HG03097 (cell line): ENCODE data around the gene MRPS7.
A peak's percentile ranks its signal among the peaks of the same experiment; 100 is the strongest.
"Not testable (repeated sequence)": the region's sequence is repeated elsewhere in the genome, so short reads cannot be mapped to it uniquely, and the experiment has no call there.

Experiments used
- ATAC-seq: cut with Tn5 transposase; IDR thresholded peaks from one replicate; pipeline ENCODE4 v1.9.1; 2021; ENCODE audit not compliant: unreplicated experiment, low FRiP score

MRPS7 gene

DNA sequence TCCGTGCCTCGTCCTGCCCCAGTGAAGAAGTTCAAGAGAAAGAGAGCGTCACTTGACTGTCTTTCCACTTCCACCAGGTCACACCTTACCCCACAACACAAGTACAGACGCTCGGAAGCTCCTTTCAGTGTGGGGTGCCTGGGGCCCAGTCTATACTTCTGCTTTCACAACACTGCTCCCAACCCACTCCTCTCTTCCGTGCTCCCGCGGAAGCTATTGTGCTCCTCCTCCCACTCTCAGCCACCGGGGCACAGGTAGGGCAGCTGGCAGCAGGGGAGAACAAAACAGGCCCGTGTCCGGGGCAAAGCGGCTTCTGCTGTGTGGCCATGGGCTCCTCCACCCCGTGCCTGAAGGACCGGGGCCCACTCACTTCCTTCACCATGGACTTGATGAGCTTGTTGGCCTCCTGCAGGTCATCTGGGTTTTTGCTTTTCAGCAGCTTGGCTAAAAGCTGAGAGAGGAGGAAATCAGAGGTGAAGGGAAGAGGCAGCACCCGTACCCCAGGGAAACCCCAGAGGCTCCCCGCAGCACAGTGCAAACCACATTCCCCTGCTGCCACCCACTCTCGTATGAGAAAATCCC lies 19.1 kb upstream of the MRPS7 start:
- no peak for ATAC-seq

DNA sequence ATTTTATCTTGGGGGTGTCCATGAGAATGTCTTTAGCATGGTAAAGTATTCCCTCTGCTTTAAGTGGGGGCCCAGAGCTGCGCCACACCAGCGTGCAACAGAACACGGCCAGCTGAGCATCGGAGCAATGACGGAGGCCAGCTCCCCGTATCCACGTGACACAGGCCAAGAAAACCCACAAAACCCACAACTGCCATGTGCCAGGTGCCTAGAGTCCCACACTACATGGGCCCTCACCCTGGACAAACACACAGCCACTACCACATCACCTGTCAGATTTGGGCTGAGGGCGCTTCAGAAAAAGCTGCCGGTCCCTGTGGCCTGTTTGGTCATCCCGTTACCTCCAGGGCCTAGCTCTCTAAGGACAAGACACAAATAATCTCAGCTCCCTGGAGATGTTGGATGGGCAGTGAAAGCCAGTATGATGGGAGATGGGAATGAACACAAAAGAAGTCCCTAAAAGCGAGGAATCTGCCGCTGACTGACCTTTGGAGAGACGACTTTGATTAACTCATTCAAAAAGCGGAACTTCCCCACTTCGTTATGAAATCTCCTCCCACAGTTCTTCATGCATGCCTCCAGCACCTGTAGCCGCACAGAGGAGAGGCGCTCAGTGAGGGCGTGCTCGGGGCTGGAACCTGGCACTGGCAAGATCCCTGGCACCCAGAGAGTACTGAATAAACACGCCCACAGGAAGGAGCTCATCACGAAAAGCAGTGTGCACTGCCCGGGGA lies 17.4 kb upstream of the MRPS7 start:
- no peak for ATAC-seq

DNA sequence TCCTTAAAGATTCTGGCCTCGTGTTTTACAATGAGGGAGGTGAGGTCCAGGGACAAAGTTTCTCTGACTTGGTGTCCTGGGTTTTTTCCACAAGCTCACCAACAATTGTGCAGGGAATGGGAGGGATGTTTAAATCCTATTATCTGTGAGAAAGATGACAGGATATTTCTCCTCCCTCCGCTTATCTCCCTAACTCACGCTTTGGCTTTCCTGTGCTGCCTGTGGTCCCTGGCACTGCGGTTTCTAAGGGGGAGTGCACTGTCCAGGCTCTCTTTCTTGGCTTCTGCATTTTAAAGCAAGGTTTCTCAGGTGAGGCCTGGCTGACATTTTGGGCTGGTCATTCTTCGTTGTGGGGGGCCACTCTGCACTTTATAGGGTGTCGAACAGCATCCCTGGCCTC lies 16.7 kb upstream of the MRPS7 start:
- ATAC-seq: no peak

DNA sequence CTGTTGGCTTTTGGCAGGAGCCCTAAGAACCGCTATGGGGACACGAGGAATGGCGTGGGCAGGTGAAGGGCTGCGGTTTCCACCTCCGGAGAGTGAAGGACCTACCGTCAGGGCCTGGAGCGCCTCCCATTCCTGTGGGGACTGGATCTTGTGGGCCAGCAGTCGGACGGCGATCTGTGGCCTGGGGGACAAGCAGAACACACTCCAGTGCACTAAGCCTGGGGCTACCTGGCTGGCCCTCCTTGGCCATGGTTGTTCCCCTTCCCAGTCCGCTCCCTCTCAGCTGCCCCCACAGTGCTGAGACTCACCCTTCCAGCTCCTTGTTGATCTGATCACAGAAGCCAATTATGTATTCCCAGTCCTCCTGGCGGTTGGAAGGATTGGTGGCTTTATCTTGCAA lies 15.3 kb upstream of the MRPS7 start:
- ATAC-seq: no peak

DNA sequence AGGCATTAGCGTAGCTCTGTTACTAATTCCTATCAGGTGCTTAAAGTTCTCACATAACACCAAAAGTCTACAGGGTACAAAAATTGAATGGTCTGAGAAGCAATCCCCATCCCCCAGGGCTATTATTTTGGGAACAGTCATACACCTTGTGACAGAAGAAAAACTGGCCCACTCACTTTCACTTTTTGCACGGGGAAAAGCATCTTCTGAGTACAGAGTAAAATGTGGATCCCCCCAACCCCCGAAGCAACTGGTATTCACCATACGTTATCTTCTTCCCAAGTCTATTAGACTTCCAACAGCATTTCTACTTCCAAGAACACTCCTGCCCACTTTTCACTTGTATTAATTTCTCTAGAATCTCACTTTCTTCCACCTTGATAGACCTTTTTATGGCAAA lies 12.1 kb upstream of the MRPS7 start:
- no peak for ATAC-seq

DNA sequence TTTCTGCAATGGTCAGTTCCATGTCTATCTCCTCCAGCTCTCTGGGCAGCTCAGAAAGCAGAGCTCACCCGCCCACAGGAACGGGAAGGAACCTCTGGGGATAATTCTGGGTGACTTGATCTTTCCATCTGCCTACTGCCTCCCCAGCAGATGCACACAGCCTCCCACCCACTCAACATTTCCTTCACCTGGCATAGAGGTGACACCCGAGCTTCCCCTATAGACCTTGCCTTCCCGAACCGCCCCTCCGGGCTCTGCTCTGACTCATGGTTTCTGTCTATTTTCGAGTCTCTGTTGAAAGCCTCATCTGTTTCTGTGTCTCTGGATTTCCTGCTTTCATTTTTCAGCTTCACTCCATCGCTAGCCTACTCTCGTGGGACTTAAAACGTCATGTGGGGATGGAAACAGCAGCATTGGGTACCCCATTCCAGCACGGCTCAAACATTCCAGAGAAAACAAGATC lies 11.6 kb upstream of the MRPS7 start:
- peak; percentile 90 for ATAC-seq

DNA sequence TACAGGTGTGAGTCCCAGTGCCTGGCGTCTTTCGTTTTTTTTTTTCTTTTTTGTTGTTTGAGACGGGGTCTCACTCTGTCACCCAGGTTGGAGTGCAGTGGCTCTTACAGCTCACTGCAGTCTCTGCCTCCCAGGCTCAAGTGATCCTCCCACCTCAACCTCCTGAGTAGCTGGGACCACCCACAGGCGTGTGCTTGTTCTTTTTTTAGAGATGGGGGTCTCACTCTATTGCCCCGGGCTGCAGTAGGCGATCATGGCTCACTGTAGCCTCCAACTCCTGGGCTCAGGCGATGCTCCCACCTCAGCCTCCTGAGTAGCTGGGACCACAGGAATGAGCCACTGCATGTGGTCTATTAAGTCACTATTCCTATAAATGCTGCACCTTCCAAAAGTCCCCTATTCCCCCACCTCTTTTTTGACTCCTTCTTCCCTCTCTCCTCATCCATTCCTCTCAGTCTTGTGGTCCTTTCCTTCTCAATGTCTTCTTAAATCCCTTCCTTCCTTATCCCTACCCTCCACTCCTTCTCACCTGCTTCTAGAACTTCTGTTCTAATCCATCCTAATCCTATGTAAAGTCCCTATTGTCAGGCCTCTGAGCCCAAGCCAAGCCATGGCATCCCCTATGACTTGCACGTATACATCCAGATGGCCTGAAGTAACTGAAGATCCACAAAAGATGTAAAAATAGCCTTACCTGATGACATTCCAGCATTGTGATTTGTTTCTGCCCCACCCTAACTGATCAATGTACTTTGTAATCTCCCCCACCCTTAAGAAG lies 9.5 kb upstream of the MRPS7 start:
- ATAC-seq: no peak

DNA sequence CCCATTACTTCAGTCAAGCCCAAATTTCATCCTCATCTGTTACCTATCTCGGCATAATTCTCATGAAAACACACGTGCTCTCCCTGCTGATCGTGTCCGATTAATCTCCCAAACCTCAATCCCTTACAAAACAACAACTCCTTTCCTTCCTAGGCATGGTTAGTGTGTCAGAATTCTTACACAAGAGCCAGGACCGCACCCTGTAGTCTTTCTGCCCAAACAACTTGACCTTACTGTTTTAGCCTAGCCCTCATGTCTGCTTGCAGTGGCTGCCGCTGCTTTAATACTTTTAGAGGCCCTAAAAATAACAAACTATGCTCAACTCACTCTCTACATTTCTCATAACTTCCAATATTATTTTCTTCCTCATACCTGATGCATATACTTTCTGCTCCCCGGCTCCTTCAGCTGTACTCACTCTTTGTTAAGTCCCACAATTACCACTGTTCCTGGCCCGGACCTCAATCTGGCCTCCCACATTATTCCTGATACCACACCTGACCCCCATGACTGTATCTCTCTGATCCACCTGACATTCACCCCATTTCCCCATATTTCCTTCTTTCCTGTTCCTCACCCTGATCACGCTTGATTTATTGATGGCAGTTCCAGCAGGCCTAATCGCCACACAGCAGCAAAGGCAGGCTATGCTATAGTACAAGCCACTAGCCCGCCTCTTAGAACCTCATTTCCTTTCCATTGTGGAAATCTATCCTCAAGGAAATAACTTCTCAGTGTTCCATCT lies 5.6 kb upstream of the MRPS7 start:
- ATAC-seq: not testable (repeated sequence)

DNA sequence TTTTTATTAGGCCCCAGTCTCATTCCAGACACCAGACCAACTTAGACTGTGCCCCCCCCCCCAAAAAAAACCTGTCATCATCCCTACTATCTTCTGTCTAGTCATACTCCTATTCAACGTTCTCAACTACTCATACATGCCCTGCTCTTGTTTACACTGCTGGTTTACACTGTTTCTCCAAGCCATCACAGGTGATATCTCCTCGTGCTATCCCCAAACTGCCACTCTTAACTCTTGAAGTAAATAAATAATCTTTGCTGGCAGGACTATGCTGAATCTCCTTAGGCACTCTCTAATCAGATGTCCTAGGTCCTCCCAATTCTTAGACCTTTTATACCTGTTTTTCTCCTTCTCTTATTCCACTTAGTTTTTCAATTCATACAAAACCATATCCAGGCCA lies 4.5 kb upstream of the MRPS7 start:
- ATAC-seq: not testable (repeated sequence)

DNA sequence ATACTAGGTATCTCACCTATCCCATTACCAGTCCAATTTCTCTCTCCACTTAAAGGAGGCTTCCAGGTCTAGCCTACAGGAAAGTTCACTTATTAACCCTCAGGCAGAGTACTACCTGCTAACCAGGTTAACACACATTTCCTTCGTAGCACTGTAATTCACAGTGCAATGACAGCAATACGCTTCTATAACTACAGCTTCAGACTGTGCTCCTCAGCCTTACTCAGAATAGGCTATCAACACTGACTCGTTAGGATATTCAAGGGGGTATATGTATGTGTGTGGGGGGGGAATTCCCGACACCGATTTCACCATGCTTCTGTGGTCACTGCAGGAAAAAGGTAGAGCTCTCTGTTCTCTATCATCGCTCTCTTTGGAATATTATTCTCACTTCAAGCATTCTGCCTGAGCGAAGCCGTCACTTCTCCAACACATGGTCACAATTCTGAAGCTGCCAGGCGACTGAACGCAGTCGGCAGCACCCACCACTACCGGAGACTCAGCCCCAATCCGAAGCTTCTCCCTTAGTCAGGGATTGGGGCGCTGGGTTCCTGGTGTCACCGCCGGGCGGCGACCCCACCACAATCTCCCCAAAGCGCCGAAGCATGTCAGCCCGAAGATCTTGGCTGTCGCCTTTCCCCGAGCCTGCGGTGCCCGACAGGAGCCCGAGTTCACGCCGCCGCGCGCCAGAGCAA lies 891 bp upstream of the MRPS7 start:
- ATAC-seq: peak; percentile 23

DNA sequence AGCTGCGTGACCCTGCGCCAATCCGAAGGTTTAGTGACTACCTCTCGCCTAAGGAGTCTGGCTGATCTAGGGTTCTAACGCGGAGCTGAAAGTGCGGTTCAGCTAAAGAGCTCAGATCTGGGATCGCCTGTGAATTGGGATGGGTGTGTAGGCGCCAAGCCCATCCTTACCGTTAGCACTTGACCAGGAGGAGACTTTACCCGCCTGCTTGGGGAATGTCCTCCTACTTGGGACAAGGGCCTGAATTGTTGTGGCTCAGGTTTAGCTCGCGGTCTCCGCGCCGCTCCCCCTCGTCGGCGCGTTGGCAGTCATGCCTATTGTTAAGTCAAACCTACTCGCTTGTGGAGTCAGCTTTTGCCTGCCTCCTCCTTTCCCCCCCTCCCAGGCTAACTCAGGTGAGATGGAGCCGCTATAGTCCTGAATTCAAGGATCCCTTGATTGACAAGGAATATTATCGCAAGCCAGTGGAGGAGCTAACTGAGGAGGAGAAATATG lies 480 bp downstream of the MRPS7 start:
- ATAC-seq: peak; percentile 17

DNA sequence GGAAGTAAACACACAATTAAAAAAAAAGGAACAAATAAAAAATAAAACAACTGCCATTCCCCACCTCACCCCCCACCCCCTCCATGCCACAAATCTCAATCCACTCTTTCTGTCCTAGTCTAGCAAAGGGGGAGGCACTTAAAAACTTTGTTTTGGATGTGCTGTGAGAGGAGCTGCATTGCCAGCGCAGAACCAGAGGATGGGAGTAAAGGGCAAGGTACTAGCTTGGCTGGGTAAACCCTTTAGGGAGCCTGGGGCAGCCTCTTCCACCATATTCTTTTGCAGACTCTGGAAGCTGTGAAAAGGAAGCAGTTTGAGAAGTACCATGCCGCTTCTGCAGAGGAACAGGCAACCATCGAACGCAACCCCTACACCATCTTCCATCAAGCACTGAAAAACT lies 1.4 kb downstream of the MRPS7 start:
- no peak for ATAC-seq

DNA sequence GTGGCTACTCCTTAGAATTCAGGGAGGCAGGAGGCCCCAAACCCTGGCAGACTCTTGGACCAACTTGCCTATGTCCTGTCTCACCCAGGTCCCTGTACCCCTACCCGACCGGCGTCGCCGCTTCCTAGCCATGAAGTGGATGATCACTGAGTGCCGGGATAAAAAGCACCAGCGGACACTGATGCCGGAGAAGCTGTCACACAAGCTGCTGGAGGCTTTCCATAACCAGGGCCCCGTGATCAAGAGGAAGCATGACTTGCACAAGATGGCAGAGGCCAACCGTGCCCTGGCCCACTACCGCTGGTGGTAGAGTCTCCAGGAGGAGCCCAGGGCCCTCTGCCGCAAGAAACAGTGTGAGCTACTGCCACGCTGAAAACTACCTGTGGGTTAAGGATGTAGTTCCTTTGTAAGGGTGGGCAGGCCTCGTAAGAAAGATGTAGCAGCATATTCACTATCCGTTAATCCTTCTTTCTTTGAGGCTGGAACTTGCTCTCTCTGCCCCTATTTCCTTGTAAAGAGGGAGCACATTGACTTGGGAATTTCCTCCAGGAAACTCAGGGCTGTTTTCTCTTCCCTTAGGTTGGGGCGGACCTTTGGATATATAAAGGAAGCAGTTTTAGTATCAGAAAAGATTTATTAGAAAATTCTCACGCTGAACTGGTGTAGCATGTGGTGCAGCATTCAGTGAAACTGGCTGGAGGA lies 4.1 kb downstream of the MRPS7 start:
- no peak for ATAC-seq

DNA sequence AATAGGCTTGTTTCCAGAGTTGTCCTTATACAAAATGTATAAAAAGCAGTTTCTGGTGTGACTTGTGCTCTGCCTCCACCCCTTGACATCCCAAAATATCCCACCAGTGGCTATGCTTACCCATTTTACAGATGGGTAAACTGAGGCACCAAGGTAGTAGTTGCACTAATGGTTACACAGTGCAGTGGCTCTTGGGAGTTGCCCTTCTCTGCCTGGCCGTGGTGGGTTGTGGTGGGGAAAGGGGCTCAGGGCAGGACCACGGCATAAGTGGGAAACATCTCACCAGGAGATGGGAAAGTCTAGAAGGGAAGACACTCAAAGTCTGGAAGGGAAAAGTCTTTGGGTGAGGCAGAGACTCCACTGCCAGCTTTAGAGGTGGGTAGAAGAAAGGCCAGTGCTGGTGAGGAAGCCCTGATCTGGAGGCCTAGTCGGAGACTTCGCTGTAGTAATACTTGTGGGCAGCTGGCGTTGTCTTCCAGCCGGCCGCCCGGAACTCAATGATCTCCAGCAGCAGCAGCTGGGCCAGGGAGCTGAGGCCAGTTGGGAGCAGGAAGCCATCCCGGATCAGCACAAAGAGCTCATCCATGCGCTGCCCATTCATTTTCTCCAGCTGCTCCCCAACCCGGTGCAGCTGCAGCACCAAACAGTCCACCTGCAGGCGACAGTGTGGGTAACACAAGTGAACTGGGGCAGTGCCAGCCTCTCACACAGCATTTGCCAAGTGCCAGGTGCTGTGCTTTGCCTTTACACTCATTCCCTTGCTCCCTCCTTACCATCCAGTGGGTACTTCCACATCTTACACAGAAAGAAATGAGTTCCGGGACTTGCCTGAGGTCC lies 4.9 kb downstream of the MRPS7 start:
- ATAC-seq: no peak

DNA sequence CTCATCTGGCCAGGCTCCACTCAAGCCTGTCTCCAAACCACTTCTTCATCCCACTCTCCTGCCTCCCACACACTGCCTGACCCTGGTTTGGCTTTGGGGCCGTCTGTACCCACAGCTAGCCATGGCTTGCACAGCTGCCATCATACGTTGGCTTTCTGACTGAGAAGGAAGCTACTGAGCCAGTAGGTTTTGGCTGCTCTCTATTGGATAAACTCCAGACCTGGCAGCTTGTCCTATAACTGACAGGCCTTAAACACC lies 5.4 kb downstream of the MRPS7 start:
- no peak for ATAC-seq

DNA sequence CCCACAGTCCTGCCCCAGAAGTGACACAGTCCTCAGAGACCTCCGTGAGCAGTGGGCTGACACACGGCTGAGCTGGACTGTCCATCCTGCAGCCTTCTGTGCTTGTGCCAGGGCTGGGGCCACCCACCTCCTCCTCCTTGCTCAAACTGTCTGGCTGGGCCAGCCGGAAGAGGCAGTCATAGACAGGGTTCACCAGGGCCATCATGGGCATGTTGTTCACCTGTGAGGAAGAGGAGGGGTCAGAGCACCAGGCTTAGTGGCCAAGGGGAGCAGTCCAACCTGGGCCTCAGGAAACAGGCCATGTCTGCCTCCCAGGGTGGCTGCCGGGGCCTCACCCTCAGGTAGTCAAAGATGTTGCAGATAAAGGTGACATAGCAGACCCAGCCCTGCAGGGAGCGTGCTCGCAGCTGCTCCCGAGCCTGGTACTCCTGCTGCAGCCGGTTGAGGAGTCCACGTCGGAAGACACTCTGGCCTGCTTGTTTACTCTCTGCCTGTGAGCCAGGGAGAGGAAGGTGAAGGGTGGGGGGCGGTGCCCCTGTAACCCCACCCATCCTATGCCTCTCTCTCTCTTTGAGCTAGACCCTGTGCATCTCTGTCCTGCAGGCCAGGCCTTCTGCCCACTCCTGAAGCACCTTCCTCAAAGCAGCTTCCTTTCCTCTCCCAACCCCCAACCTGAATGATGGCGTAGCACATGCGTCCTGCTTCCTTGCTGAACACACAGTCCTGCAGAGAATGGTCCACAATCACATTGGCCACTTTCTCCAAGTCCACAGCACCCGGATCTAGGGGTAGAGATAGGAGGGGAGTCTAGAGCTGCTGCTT lies 5.9 kb downstream of the MRPS7 start:
- ATAC-seq: no peak

DNA sequence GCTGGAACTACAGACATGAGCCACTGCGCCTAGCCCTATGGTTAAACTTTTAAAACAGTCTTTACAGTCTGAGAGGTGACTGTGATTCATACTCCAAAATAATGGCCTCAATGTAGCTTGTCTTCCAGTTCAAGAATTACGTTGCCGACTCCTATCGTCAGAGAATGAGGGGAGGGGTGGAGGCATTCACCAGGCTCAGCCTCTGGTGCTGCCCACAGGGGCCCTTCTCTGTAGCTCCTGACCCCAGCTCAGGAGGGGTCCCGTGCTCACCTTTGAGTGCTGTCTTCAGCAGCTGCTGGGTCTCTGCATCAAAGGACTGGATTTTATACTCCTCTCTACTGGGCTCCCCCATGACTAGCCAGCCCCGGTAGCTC lies 8.2 kb downstream of the MRPS7 start:
- no peak for ATAC-seq

DNA sequence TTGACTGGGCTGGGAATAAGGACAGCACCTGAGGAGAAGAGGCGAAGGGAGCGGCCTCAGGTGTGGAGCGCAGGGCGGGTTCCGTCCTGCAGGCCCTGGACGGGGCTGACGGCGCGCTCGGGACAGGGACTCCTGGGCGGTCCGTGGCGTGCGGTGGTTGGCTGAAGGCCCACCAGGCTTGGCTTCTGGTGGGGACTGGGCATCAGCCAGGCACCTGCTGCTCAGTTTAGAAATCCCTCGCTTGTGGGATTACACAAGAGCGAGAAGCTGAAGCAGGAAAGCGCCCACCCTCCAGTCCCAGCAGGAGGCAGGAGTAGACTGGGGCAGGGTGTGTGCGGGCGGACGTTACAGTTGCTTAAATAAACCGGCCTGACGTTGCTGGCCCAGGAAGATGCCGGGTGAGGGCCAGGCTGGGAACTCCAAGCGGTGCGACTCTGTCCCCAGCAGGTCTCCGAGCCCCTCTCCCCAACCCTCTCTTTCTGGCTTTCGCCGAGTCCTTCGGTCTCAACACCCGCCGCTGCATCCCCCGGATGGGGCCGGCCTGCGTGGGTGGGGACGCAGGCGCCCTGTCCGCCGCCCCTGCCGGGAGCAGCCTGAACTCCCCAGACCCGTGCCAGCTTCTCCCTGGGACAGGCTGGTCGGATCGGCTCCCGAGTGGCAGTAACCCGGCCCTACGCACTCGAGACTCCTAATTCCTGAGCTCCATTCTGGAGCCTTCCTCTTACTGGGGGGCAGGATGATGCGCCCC lies 8.7 kb downstream of the MRPS7 start:
- ATAC-seq: peak; percentile 25
